T47D (cell line): ENCODE measurements around the gene BEAN1.

ENCODE experiments used
- DNase-seq, 2 experiments: peaks; one replicate each; pipeline versions ENCODE4 v3.0.0 to v3.0.0-alpha.2; 2011 to 2012; ENCODE audit warnings: low read depth in 1 of 2, low spot score in 1 of 2
- JUND ChIP-seq: IDR thresholded peaks from 2 replicates; pipeline ENCODE4 v1.6.1; 2012; ENCODE audit warnings: low read depth
- in situ Hi-C: cut with HindIII; loops from 2 replicates; pipeline ENCODE4 v1.10.0; 2016; ENCODE audit warnings: low sequenced_read_pairs, low pct_unique_long_range_greater_than_20kb

Gene BEAN1

GRCh38 chr16:66484453-66485213, 57.5 kb downstream of the BEAN1 start:
- no peak for TF ChIP-seq JUND
- DNase-seq, result no peak
- in situ Hi-C loops, result no loop called here

DNA sequence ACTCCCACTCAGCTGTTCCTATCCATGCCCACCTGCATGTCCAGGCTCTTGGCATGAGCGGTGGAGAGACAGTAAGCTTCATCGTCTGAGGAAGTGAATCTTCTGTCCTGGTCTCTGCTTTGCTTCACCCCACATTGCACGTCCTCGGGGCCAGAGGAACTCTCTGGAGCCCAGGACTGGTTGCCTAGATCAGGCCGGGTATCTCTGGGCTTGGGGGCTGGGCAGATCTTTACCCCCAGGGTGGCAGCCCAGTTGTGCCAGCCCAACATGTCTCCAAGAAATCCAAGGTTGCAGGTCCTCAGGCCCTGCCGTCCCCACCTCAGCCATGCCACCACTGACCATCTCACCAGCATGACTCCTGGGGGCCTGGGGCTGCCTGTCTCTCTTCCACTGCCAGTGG, 58.3 kb downstream of the BEAN1 start:
- no peak for DNase-seq
- no peak for TF ChIP-seq JUND
- in situ Hi-C loops, result no loop called here

DNA sequence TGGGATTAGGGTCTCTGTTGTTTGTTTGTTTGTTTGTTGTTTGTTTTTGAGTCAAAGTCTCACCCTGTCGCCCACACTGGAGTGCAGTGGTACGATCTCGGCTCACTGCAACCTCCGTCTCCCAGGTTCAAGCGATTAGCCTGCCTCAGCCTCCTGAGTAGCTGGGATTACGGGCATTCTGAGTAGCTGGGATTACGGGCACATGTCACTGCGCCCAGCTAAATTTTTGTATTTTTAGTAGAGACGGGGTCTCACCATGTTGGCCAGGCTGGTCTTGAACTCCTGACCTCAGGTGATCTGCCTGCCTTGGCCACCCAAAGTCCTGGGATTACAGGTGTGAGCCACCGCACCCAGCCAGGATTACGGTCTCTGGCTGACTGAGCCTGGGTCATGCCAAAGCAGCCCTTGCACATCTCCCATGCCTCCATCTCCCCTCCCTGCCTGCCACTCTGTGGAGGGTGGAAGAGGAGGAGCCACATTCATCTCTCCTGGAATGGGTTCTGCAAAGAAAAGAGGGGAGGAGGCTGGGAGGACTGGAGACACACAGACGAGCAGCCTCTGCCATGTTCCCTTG, 59.2 kb downstream of the BEAN1 start:
- DNase-seq, result no peak
- in situ Hi-C loops, result no loop called here
- TF ChIP-seq JUND, result no peak

- in situ Hi-C loops, result no loop called here
- no peak for TF ChIP-seq JUND
- DNase-seq, result peak in 1 of 2 experiments; percentile 31
Measured at GRCh38 chr16:66486773-66487579, 59.9 kb downstream of the BEAN1 start.

- DNase-seq, result no peak
- no peak for TF ChIP-seq JUND
- in situ Hi-C loops, result no loop called here
Measured at GRCh38 chr16:66487580-66488275, 60.6 kb downstream of the BEAN1 start.

DNA sequence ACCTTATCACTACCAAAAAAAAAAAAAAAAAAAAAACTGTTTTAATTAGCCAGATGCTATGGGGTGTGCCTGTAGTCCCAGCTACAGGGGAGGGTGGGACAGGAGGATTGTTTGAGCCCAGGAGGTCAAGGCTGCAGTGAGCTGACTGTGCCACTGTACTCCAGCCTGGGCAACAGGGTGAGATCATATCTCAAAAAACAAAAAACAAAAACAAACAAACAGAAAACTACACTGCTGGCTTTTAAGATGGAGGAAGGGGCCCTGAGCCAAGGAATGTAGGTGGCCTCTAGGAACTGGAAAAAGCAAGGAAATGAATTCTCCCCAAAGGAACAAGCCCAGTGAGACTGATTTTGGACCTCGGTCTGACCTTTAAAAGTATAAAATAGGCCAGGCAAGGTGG, 61.4 kb downstream of the BEAN1 start:
- in situ Hi-C loops, result no loop called here
- no peak for TF ChIP-seq JUND
- no peak for DNase-seq

GRCh38 chr16:66489385-66489784, 62.3 kb downstream of the BEAN1 start:
- in situ Hi-C loops, result no loop called here

GRCh38 chr16:66489818-66490217, 62.7 kb downstream of the BEAN1 start:
- no peak for TF ChIP-seq JUND
- in situ Hi-C loops, result no loop called here
- no peak for DNase-seq

More at GRCh38 chr16:66489385-66489784, 62.3 kb downstream of the BEAN1 start:
- DNase-seq, result no peak
- TF ChIP-seq JUND, result no peak

DNA sequence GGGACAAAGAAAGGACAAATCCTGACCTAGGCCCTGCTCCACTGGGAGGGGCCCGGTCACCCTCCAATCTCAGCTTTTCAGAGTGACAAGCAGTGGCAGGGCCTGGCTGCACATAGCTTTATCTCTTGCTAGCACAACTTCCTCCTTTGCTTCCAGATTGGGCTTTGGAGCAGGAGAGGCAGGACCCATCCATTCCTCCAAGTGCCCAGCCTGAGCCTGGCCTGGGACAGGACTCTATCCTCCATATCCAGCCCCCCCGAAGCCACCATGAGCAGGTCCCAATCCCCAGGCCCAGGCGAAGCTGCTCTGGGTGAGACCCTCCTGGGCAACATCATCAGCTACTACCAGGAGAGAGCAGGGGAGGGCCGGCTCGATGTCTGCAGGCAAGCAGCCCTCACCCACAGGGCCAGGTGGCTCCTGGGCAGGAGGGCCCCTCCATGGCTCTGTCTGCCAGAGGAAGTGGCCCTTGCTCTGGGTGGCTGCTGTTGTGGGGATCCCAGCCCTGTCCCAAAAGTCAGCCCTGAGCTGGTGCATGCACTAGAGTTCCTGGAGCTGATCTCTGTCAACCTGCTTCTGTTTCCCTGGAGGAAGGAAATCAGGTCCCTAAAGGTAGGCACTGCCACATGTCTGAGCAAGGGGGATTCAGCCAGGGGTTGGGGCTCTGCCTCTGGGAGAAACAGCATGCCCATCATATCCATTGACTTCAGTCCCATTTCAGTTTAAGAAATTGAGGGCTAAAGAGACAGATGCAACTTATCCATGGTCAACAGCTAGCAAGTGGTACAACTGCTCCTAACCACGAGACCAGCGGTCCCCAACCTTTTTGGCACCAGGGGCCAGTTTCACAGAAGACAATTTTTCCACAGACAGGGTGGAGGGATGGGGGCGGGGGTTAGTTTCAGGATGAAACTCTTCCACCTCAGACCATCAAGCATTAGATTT, 64.0 kb downstream of the BEAN1 start:
- no peak for TF ChIP-seq JUND
- in situ Hi-C loops, result no loop called here
- DNase-seq, result no peak

DNA sequence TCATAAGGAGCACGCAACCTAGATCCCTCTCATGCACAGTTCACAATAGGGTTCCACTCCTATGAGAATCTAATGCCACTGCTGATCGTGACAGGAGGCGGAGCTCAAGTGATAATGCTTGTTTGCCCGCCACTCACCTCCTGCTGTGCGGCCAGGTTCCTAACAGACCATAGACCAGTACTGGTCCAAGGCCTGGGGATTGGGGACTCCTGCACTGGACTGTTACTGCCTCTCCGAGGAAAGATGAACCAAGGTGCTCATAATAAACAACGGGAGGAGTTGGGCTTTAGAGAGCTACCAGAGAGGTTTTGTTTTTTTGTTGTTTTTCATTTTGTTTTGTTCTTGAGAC, 64.6 kb downstream of the BEAN1 start:
- TF ChIP-seq JUND, result no peak
- in situ Hi-C loops, result no loop called here
- no peak for DNase-seq

DNA sequence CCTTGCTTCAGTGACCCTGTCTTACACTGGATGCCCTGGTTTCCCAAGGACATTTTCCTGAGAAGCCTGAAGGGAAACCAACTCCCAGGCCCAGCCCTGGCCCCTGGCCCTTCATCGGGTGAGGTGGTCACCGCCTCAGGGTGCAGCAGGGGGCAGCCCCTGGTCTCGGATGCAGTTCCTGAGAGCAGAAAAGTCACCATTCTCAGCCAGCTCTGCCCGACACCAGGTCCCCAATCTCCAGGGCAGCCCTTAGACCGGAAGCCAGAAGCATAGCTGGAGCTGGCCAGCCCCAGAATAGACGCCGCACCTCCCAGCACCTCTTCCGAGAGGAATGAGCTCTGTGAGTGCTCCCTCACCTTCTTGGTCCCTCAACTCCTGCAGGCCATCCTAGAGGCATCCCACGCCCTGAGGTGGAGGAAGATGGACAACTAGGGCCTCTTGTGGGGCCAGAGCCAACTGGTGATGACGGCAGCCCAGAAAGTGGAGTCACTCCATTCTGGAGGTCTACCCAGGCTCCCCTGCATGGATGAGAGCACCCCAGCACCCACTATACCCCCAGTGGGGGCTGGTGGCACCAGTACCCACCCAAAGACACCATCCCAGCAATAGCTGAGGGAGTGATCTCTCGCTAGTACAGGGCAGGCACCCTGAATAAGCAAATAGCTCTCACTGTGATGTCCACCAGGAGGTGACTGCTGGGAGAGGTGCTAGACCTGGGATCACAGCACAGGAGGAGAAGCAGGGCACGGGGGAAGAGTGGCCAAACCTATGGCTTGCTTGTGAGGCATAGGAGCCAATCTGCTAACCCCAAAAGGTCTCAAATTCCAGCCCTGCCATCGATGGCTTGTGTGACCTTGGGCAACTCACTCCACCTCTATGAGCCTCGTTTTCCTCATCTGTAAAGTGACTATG, 66.7 kb downstream of the BEAN1 start:
- in situ Hi-C loops, result no loop called here
- no peak for DNase-seq
- TF ChIP-seq JUND, result no peak
